Measurements from ENCODE around the gene C2orf92.

GRCh38 chr2:97726261-97727064, 57.0 kb downstream of the C2orf92 start:
- TF ChIP-seq CTBP1 (IDR thresholded peaks at IDR 0.05; ENCODE audit: borderline replicate concordance) (no peak), FOXA1 (IDR thresholded peaks at IDR 0.05) (no peak), PKNOX1 (IDR thresholded peaks at IDR 0.05) (no peak), BHLHE40 (IDR thresholded peaks at IDR 0.05; ENCODE audit: borderline replicate concordance) (no peak), SUZ12 (IDR thresholded peaks at IDR 0.05) (no peak), ELF4 (IDR thresholded peaks at IDR 0.05) (no peak), SP1 (IDR thresholded peaks at IDR 0.05) (no peak), TARDBP (IDR thresholded peaks at IDR 0.05) (no peak), ZNF384 (IDR thresholded peaks at IDR 0.05) (no peak), NFRKB (IDR thresholded peaks at IDR 0.05) (no peak), L3MBTL2 (conservative IDR thresholded peaks at IDR 0.05) (no peak), FOXM1 (IDR thresholded peaks at IDR 0.05; ENCODE audit: borderline replicate concordance) (no peak)

All from HEK293T (cell line).